IPS-11a (cell line): Measurements from ENCODE around the gene SLC22A25.
"Not testable (repeated sequence)": the region's sequence is repeated elsewhere in the genome, so short reads cannot be mapped to it uniquely, and the experiment has no call there.

Source experiments
- H3K4me3 ChIP-seq: one replicate; pipeline ENCODE4 v1.5.1; 2013; ENCODE audit warnings: low read depth, low read length, control low read depth

Gene SLC22A25

GRCh38 chr11:63243533-63243932 lies at the start of gene SLC22A25:
Gene SLC22A25, minus strand, starts transcription at chr11:63243599. Its CDS starts 13,947 bp downstream, at chr11:63229652.
- no peak within 1 kb of the TSS for H3K4me3 ChIP-seq

- no peak overlapping the region for H3K4me3 ChIP-seq
Observed at GRCh38 chr11:63290285-63290684, 46.9 kb upstream of the SLC22A25 start.

DNA sequence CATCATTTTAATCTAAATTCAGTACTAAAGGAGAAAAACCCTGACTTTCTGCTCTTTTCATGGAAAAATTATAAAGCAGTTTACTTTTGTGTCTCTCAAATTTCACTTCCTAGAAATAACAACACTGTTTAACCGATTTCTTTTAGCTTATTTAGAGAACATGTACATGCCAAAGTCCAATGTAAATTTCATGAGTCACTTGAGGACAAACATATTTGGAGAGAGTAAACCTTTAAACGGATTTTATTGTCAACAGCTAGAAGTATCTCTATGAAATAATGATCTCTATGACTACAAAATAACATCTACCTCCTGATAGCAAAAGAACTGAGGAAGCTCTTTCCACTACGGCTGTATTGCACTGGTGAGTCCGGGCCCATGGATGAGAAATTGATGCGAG lies 46.3 kb upstream of the SLC22A25 start:
- no peak overlapping the region for H3K4me3 ChIP-seq

DNA sequence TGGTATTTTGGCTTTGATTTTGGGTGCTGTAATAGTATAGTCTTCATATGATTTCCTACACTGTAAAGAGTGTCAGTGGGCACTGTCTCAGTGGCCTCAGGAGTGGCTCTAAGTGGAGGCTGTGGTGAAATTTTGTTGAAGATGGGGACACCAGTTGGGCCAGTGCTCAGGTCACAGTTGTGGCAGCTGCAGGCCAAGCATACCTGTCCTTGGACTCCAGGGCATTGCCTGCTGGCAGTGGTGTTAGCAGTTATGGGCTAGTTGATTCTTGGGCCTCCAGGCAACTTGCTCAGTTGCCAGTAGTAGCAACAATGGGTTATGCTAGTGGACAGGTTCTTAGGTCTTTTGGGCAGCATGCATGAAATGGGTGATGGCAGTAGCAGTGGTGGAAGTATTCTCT lies 39.2 kb upstream of the SLC22A25 start:
- no peak overlapping the region for H3K4me3 ChIP-seq

DNA sequence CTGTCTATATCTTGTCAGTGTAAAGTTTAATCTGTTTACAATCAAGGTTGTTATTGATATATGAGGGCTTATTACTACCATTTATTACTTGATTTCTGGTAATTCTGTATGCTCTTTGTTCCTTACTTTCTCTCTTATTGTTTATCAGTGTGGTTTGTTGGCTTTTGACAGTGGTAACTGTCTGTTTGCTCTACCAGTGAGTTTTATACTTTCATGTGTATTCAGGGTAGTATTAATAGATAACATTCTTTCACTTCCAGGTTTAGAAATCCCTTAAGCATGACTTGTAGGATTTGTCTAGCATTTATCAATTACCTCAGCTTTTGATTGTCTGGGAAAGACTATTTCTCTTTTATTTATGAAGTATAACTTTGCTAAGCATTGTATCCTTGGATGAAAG lies 37.5 kb upstream of the SLC22A25 start:
- H3K4me3 ChIP-seq = no peak overlapping the region

GRCh38 chr11:63277345-63277943 lies 34.0 kb upstream of the SLC22A25 start:
- no peak overlapping the region for H3K4me3 ChIP-seq

DNA sequence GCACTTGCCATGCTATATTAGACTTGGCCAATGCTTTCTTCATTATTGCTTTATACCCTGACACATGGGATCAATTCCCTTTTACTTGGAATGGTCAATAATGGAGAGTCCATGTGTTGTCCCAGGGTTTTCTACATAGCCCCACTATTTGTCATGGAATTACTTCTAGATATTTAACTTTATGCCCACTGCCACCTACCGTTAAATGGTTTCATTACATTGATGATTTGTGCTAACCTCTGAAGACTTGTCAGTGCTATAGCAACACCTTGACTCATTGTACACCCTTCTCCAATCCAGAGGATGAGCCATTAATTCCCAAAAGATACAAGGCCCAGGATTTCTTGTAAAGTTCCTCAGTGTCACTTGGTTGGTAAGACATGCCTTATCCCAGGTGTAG lies 31.4 kb upstream of the SLC22A25 start:
- no peak overlapping the region for H3K4me3 ChIP-seq

GRCh38 chr11:63273685-63274084 lies 30.3 kb upstream of the SLC22A25 start:
- H3K4me3 ChIP-seq = no peak overlapping the region

- no peak overlapping the region for H3K4me3 ChIP-seq
Observed at GRCh38 chr11:63262547-63262946, 19.1 kb upstream of the SLC22A25 start.

GRCh38 chr11:63251312-63251711 lies 7.9 kb upstream of the SLC22A25 start:
- H3K4me3 ChIP-seq = no peak overlapping the region

DNA sequence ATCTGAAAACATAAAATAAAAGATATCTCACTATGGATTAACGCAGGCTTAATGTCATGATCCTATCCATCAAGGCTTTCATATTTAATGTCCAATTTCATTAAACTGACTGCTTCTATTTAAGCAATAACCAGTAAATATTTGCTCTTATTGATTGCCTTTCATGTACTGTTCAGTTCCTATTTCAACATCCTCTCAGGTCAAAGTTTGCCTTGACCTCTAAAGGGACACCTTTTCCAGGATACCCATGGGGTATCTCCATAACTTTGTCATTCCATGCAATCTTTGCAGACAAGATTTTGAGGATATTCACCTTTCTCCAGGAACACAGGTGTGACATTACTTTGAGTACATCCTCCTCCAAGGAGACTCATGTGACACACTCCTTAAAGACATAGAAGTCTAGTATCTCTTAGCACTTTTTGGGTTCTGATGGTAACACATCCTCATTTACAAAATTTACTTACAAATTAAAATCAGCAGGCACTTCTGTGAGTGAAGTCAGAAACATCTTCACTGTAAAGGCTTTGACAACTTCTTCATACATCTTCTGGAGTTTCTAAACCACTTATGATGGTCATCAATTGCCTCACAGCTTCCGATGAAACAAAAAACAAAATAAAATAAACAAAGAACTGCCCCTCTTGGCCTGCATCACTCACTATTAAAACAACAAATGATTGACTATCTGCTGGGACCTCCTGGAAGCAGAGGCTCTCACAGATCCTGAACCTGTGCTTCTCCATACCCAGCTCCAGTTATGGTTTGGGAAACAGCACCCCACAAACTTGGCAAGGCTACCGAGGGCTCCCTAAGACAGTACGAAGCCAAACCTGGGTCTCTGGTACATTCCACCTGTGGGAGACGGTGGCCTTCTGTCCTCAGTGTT lies 7.0 kb upstream of the SLC22A25 start:
- H3K4me3 ChIP-seq = no peak overlapping the region

DNA sequence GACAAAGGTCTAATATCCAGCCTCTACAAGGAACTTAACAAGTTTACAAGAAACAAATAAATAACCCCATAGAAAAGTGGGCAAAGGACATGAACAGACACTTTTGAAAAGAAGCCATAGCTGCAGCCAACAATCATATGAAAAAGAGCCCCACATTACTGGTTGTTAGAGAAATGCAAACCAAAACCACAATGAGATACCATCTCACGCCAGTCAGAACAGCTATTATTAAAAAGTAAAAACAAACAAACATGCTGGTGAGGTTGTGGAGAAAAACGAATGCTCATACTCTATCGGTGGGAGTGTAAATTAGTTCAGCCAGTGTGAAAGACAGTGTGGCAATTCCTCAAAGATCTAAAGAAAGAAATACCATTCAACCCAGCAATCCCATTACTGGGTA lies 5.6 kb upstream of the SLC22A25 start:
- H3K4me3 ChIP-seq = no peak overlapping the region

DNA sequence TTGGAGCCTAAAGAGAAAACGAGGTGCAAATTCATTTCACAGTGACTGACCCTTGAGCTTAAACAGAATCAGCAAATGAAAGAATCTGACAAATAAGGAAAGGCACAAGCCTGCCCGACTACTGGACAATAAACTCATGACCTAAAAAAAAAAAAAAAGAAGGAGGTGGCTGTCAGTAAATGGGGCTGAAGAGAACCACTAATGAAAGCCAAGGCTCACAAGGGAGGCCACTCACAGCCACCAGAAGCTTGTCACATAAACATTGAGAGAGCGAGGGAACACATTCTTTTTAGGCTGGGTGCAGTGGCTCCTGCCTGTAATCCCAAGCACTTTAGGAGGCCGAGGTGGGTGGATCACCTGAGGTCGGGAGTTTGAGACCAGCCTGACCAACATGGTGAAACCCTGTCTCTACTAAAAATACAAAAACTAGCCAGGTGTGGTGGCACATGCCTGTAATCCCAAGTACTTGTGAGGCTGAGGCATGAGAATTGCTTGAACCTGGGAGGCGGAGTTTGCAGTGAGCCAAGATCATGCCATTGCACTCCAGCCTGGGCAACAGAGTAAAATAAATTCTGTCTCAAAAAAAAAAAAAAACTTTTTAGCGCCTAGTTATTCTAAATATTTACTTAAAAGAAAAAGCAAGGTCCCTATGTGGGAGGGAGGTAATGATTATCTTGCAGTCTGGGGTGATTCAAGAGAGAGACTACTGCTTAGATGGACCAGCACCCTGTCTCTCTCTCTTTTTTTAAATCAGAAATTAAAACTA lies 4.0 kb upstream of the SLC22A25 start:
- not testable (repeated sequence) for H3K4me3 ChIP-seq

DNA sequence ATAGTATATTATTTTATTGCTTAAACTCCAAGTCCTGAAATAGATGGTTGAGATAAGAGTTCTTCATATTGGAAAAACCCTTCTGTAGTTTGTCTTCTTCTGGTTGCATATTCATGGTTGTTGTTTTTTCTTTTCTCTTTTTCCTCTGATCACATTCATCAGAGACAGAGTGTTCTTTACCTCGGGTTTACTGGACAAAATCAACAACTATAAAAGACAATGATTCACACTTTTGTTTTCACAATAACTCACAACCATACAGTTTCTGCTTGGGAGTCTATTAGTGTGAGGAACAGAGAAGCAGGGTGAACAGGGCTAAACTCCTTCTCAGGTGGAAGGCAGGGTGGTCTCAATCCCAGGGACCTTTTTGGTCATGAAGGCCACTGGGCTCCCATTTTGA lies 2.6 kb upstream of the SLC22A25 start:
- H3K4me3 ChIP-seq = no peak overlapping the region

GRCh38 chr11:63244862-63245261 lies 1.5 kb upstream of the SLC22A25 start:
- no peak overlapping the region for H3K4me3 ChIP-seq

DNA sequence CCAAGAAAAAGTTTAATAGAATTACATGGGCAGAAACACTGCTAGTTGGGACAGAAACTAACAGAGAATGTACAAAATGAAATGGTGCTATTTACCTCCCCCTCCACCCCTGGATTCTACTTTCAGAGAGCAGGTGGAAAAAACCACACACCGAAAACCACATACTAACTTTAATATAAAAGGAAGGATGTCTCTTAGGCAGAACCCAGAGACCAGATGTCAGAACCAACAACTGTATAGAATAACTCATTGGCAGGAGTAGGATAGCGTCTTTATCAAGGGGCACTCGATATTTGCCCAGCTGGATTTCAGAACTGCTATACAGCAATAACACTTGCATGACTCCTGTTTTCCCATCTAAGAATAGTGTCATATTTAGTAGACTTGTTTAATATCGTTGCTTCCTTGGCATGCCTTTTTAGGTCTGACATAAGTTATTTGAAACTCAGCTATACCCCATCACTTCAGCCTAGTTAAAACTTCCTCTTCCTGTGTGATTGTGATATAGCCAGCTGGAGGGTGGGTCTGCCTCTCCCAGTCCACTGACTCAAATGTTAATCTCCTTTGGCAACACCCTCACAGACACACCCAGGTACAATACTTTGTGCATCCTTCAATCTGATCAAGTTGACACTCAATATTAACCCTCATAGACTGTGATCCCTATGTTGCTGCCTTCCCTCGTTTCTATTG lies 1.2 kb downstream of the SLC22A25 start:
- no peak overlapping the region for H3K4me3 ChIP-seq

DNA sequence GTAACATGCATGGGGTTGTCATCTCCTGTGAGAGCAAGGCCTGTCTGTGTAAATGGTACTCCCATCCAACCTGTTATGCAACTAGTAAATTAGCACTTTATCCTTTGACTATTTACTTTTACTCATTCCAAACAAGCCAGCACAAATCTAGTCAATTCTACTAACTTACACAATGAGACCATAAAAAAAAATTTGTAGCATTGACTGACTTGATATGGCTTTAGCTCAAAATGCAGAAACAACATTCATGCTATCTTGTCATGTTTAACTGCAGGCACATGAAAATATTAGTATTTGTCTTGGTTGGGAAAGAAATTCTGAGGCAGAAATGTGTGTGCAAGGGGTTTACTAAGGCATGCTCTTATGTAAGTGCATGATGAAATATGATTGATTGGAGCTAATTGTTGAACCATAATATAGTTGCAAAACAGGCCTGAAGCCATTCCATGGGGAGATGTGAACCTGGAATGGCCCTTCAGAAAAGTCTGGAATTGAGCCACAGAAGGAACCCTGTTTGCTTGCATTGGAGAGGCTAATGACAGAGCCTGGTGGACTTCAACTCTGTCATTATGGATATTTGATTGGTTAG lies 2.5 kb downstream of the SLC22A25 start:
- H3K4me3 ChIP-seq = no peak overlapping the region

GRCh38 chr11:63240098-63240497 lies 3.3 kb downstream of the SLC22A25 start:
- no peak overlapping the region for H3K4me3 ChIP-seq

DNA sequence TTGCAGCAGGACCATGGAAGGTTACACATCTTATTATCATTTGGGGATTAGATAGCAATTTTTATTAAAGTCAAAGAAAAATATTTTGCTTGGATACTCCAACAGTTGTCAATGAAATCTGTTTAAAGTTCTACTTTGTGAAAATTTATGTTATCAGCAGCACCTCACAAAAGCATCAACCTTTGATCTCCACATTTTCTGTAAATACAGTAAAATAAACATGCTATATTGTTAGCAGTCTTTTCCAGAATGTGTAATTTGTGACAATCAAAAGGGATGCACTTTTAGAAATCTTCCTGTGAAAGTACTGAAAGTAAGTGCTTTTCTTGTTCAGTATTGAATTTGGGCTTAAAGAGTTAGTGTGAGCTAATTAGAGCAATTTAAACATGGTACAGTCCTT lies 4.1 kb downstream of the SLC22A25 start:
- no peak overlapping the region for H3K4me3 ChIP-seq

DNA sequence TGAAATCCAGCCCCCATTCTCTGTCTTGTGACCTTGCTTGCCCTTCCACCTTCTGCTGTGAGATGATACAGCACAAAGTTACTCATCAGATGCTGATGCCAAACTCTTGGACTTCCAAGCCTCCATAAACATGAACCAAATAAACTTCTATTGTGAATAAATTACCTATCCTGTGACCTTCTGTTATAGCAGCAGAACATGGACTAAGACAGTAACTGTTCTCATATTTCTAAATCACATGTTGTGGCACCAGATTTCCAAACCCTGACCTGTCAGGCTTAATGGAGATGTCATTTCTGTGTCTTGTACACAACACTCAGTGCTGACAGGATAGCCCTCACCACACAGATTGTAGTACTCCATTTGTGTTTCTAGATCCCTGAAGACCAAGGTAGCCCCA lies 6.0 kb downstream of the SLC22A25 start:
- no peak overlapping the region for H3K4me3 ChIP-seq
